NCI-H82 treated with DMSO at 0.1 percent for 48 hours (cell line): ENCODE results near the gene RNASEH2B.

ENCODE experiments used
- DNase-seq: peaks from one replicate; lab custom pipeline; 2025; ENCODE audit not compliant: unreplicated experiment; lab: John Stamatoyannopoulos, UW

The RNASEH2B gene

GRCh38 chr13:50905256-50905655 lies 4.3 kb upstream of the RNASEH2B start:
- DNase-seq: no peak

- no peak for DNase-seq
Measured at GRCh38 chr13:50907781-50908180, 1.8 kb upstream of the RNASEH2B start.

DNA sequence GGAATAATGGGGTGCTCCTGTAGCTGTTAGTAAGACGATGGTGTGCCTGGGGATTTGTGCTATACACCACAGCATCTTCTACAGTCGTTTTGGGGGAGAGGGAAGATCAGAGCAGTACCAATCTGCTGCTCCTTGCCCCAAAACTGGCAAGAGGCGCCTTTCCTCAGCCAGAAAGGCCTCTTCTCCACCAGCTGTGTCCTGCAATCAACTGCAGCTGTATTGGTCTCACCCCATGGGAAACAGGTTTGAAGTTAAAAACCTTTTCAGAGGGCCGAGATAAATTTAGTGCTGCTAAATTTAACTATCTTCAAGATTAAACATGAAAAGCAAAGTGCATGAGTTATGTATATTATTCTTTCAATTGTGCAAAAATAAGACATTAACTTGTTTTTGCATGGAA lies 1.2 kb upstream of the RNASEH2B start:
- no peak for DNase-seq

GRCh38 chr13:50910485-50910805 lies 854 bp downstream of the RNASEH2B start:
- DNase-seq: peak; percentile 58

- DNase-seq: peak; percentile 18
Measured at GRCh38 chr13:50911081-50911631, 1.6 kb downstream of the RNASEH2B start.

- peak; percentile 92 for DNase-seq
Measured at GRCh38 chr13:50911937-50912795, 2.6 kb downstream of the RNASEH2B start.

- DNase-seq: no peak
Measured at GRCh38 chr13:50912851-50913250, 3.3 kb downstream of the RNASEH2B start.

DNA sequence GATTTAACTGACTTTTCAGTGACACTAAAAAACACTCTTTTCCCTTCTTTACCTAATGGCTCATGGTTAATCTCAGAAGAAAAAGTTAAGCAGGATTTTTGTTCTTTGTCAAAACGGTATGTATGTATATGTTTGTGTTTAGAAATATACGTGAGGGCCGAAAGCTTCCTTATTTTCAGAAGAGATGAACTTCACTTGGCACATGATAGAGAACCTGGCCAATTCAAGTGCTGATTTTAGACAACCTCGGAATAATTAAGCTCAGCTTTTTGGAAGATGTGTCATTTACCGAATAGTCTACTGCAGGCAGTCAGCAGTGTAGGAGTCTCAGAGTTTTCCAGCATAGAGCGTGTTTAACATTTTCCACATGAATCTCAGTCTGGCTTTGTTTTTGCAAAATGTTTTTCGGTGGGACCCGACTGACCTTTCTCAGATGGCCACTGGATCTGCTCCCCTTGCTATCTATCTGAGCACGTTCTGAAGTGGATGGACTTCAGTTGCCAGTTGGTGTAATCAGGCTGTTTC lies 4.6 kb downstream of the RNASEH2B start:
- DNase-seq: no peak

DNA sequence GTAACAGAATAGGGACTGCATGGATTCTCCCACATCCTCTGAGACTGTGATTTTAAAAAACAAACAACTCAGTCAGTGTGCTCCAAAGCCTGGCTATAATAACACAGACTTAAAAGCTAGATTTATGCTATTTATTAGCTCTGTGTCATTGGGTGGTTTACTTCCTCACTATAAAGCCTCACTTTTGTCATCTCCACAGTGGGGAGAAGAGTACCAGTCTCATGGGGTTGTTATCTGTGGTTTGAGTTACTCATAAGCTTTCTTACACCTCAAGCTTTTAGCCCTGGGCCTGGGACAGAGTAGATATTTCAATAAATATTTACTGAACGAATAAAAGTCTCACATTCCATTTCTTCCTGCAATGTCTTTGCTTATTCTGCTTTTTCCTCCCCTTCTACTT lies 5.3 kb downstream of the RNASEH2B start:
- DNase-seq: no peak

GRCh38 chr13:50915565-50915964 lies 6.0 kb downstream of the RNASEH2B start:
- no peak for DNase-seq

DNA sequence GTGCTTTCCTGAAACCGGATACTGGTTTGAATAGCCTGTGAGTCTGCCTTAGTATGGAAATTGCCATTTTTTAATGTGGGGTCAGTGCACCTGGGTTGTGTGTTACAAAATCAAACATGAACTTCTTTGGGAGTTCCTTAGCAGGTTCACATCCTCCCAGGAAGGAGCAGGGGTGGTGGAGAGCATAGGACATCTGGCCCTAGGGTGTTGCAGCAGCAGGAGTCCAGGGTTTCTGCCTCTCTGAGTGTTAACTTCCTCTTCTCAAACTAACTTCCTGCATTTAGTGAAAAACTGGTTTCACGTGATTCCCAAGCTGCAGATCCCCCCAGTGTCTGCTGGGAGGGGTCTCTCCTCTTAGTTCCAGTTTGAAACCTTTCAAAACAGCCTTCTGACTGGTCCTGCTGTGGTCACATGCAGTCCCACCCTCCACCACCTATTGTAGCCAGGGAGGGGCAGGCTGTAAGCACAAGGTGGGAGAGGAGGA lies 7.2 kb downstream of the RNASEH2B start:
- DNase-seq: no peak

DNA sequence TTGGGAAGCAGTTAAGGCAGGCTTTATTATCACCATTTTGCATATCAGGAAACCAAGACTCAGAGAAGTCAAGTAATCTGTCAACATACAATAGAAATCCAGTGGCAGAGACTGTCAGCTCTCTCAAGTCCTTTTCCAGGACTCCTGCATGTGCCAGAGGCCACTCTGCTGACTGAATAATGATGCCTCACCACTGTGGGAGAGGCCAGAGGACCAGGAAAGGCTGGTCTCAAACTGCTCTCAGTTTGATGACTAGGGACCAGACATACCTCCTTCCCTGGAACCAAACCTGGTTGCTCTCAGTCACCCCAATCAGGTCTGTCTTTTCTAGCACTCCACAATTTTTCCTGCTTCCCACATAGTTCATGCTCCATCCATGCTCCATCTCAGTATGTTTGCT lies 8.0 kb downstream of the RNASEH2B start:
- no peak for DNase-seq

DNA sequence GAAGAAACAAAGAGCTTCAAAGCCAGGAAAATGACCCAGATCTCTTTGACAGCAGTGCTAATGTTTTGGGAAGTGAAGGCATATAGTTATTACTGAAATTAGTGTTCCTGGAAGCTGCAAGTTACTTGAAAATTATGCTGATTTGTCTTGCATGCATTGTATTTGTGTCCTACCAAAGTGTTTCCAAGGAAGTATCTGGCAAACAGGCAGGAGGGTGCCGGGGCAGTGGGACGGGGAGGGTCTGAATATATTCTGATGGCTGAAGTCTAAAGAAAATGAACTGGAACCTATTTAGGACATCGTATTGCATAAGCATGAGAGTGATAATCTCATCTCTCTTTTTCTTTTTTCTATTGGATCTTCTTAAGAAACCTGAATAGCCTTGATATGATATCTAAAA lies 9.0 kb downstream of the RNASEH2B start:
- no peak for DNase-seq

DNA sequence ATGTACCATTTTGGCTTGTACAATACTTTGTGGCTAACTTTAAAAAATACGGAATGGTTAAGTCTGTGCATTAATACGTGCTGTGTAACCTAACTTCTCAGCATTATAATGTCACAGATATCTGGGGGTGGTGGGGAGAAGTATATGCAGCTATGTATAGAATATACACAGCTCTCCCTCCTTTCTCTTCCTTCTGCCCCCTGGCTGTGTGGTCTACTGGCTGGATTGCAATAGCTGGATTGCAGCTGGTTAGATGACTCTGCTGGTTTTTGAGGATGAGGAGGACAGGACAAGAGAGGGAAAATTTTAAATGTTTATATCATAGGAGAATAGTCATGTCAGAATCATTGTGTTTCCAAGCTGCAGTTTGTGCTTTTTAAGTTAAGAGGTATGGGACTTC lies 9.7 kb downstream of the RNASEH2B start:
- DNase-seq: no peak

- no peak for DNase-seq
Measured at GRCh38 chr13:50921706-50922105, 12.1 kb downstream of the RNASEH2B start.

- no peak for DNase-seq
Measured at GRCh38 chr13:50923272-50923671, 13.7 kb downstream of the RNASEH2B start.

GRCh38 chr13:50924025-50924424 lies 14.4 kb downstream of the RNASEH2B start:
- no peak for DNase-seq

DNA sequence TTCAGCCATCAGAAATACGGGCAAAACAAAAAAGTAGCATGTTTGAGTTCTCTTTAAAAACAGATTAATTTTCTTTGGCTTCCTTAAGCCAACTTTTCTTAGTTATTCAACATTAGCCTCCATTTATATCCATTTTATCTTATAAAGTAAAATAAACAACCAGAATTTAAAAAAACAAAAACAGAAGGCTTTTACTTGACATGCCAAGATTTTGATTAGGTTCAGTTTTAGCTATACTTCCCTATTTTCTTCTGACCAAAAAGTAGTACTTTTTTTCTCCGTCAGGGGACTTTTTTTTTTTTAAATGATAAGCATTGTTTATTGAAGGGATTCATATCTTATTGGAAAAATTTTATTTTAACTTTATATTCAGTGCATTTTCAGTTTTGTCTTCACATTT lies 18.1 kb downstream of the RNASEH2B start:
- no peak for DNase-seq

GRCh38 chr13:50928102-50928501 lies 18.5 kb downstream of the RNASEH2B start:
- DNase-seq: no peak

DNA sequence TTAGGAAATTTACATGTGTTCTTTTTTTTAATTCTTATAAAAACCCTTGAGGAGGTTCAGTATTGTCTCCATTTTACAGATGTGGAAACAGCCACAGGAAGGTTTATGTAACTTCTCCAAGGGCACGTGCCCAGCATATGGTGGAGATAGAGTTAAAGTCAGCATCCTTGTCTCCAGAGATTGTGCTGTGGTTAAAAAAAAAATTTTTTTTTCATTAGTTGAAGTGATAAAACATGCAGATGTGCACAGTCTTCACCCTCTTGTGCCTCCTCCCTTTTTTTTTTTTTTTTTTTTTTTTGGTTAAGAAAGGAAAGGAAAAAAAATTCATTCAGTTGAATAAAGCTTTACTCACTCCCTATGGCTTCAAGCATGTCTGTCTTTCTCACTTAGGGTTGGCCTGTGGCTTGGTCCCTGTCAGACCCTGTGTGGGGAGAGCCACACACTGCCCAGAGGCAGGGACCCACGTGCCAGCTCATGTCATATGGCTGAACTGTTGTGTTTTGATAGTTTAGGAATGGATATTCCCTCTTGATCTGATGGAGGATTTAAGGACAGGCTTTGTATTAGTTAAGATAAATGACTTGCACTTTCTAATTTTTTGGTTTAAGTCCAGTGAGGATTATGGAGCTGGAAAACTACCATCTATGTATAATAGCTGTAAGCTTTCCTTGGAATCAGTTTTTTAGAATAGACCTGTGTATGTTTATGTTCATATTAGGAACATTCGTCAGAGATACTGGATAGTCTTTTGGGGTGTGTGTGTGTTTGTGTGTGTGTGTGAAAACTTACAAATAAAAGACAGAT lies 19.3 kb downstream of the RNASEH2B start:
- peak; percentile 55 for DNase-seq

- peak; percentile 96 for DNase-seq
Measured at GRCh38 chr13:50932091-50932490, 22.5 kb downstream of the RNASEH2B start.
